Stimulated activated CD8-positive, alpha-beta memory T cell treated with anti-CD3 and anti-CD28 coated beads, Interleukin-7, amount 100 ng/mL, for 24 hours (primary cell): ENCODE results near the gene CNOT9.
A peak's percentile ranks its signal among the peaks of the same experiment; 100 is the strongest.
"Not testable (repeated sequence)": the region's sequence is repeated elsewhere in the genome, so short reads cannot be mapped to it uniquely, and the experiment has no call there.

Source experiments
- DNase-seq: peaks from one replicate; pipeline ENCODE4 v3.0.0-alpha.2; 2020; ENCODE audit warnings: low read depth

CNOT9 gene, protein sequence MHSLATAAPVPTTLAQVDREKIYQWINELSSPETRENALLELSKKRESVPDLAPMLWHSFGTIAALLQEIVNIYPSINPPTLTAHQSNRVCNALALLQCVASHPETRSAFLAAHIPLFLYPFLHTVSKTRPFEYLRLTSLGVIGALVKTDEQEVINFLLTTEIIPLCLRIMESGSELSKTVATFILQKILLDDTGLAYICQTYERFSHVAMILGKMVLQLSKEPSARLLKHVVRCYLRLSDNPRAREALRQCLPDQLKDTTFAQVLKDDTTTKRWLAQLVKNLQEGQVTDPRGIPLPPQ

DNA sequence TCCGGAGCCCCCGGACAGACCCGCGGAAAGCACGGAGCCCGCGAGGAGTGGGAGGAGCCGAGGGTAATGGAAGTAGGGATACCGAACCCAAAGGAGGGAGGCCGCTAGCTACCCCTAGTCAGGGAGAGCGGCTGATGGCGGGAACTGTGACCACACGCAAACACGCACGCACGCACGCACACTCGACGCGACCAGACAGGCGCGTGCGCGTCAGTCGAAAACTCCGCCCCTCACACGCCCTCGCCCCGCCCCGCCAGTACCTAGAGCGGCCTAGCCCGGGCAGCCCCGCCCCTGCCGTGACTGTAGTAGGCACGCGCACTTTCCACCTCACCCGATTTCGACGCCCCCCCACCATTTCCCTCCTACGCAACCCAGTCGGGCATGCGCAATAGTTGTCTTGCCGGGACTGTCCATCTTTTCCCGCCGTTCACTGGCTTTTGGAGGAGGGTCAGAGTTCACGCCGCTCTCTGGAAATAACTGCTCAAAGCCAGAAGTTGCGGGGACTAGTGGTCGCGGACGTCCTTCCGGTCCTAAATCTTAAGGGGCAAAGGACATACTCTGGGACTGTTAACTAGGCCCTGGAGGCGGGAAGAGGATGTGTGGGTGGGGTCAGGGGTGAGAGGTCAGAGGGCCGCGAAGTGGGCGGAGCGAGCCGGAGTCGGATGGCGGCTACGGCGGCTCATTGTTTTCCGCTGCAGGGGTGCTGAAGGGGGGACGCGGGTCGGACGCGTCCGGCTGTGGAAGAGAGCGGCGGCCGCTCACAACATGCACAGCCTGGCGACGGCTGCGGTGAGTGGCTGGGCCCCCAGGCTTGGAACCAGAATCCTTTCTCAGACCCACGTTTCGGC is at the start of gene CNOT9, which contains the start of gene USP37:
TSS of gene CNOT9 (plus strand) at position 650 of the 848 bp plus-strand sequence. CDS start at position 766, 116 bp downstream.
TSS of gene USP37 (minus strand) at position 162 of the 848 bp plus-strand sequence. CDS start 9,698 bp downstream, outside the sequence.
- DNase-seq = peak; percentile 100

DNA sequence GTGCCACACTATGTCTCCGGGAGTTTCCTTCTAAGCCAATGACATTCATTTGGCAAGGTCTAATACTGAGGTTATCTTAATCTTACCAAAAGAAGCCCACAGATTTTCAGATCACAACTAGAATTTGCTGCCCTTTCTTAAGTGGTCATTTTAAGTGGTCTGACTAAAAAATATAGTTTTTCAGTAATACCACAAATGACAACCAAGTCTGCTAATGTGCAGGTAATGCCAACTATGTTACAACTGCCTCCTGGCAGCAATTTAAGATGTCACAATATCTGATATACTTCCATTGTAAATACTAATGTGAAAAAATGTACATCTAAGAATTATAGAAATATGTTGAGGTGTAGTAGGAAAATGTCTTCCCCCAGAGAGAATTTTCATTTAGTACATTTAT is 49.8 kb upstream of the CNOT9 start:
- DNase-seq = no peak

DNA sequence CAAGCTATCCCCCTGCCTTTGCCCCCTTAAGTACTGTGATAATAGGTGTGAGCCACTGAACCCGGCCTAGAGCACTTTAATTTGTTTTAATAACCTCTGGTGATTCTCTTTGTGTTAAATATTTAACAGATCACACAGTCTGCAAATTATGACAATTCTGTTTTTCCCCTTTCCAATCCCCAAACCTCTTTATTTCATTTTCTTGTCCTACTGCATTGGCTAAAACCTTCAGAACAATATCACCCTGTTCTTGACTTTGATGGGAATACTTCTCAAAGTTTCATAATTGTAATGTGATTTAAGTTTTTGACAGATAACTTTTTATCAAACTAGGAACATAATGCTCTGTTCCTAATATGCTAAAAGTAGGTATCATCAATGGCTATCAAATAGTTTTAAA is 45.0 kb upstream of the CNOT9 start:
- no peak for DNase-seq

DNA sequence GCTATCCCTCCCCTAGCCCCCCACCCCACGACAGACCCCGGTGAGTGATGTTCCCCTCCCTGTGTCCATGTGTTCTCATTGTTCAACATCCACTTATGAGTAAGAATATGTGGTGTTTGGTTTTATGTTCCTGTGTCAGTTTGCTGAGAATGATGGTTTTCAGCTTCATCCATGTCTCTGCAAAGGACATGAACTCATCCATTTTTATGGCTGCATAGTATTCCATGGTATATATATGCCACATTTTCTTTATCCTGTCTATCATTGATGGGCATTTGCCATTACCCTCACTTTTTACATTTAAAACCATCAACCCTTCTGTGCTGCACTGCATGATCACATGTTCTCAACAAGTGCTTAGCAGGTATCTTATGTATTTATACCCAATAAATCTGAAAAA is 40.2 kb upstream of the CNOT9 start:
- not testable (repeated sequence) for DNase-seq

DNA sequence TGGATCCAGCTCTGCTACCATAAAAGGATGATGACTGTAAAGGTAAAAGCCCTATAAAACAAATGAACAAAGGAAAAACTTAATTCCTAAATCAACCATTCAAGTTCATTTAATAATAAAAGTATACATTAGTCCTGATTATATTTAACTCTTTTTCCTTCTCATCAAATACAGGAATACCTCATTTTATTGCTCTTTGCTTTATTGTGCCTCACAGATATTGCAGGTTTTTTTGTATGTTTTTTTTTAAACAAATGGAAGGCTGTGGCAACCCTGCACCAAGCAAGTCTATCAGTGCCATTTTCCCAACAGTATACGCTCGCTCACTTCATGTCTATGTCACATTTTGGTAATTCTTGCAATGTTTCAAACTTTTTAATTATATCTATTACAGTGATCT is 38.6 kb upstream of the CNOT9 start:
- DNase-seq = no peak

DNA sequence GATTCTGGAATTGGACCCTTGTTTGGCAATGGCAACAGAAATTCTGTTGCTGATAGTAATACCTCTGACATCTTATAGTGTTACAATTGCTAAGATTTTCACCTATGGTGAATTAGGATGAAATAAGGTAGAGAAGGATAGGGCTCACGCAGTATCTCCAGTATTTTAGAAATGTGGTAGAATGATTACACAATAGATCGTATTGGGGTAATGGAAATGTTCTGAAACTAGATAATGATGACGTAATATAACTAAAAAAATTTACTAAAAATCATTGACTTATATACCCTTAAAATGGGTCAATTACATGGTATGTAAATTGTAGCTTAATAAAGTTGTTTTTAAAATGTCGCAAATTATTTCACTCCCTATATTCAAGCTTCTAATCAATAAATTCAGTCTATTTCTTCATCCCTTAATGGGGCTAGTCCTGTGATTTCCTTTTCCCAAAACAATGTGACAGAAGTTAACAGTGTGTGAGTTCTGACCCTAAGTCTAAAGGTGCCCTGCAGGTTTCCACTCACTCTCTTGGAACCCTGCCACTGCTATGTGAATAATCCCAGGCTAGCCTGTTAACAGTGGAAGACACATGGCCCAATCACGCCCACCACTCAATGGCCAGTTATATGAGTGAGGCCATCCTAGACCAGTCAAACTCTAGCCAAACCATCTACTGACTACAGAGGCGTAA is 31.7 kb upstream of the CNOT9 start:
- no peak for DNase-seq

DNA sequence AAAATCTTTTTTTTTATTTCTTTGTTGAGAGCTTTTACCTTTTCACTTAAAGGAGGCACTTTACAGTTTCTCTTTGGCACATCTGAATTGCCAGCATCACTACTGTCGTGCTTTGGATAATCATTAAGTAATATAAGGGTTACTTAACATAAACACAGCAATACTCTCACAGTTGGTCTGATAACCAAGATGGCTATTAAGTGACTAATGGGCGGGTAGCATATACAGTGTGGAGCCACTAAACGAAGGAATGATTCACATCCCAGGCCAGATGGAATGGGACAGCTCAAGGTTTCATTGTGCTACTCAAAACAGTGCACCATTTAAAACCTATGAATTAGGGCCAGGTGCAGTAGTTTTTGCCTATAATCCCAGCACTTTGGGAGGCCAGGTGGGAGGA is 28.6 kb upstream of the CNOT9 start:
- DNase-seq = no peak

DNA sequence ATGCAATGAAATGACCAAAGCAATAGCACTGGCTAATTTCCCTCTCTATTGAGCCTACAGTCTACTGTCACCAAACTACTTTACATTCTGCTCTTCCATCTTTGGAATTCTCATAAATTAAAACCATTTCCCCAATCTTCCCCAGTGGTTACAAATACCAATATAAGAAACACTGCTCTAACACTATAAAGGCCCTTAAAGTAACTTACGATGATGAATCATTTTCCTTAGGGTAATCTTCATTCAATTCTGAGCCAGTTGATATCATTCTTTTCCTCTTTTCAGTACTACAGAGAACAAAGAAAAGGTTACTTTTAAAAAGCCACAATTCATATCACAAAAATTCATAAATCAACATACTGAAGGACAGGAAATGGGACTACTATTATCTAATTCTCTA is 22.6 kb upstream of the CNOT9 start:
- no peak for DNase-seq

DNA sequence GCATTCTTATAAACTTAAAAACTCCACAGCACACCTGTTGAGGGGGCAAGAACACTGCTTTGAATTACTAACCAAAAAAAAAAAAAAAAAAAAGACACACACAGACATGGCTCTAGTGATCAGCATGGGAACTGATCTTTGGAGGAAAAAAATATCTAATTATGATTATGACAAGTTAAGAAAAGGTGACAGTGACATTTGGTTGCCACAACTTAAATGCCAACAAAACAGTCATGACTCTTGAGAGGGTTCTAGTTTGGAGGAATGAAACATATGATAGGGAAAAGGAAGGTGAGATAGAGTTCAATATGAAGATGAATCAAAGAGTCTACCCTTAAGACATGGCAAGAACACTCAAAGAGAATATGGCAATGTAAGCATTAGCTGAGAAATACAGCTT is 21.1 kb upstream of the CNOT9 start:
- DNase-seq = no peak

DNA sequence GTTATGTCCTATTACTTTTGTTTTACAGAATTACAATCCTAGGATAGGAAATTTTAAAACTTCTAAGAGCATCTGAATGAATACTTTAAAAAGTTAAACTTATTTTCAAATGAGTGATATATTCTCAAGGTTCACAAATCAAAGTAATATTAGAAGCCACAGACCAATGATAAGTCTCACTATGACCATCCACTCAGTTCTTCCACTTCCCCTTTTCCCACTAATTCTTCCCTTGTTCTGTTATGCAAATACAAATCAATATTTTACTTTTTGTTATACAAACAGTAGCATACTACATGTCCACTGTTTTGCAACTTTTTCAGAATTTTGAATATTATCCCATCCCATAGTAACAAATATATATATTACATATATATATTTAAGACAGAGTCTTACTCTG is 20.7 kb upstream of the CNOT9 start:
- no peak for DNase-seq

DNA sequence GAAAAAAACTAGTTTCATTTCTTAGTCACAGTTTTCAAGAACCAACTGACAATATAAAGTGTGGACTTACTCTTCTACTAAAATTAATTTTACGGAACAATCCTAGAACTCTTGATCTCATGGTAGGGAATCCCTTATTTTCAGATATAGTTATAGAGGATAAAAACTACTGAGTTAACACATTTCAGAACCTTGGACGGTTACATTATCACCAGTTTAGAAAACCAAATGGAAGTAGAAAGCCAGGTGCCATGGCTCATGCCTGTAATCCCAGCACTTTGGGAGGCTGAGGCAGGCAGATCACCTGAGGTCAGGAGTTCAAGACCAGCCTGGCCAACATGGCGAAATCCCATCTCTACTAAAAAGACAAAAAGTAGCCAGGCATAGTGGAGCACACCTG is 14.4 kb upstream of the CNOT9 start:
- not testable (repeated sequence) for DNase-seq

DNA sequence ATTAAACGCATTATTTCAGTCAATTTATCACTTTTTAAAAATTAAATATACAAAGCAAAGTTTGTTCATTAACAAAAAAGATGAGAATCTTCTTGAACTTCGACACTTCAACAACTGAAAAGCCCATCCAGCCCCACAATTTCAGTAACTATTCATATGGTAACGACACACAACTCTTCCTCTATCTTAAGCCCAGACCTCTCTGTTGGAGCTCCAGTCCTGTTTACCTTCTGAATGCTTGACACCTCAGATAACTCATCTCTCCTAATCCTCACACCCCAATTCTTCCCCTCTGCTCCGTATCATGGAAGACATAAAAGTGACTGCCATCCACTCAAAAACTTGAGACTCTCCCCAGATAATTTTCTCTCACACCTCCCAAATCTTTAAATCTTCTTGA is 13.1 kb upstream of the CNOT9 start:
- no peak for DNase-seq

DNA sequence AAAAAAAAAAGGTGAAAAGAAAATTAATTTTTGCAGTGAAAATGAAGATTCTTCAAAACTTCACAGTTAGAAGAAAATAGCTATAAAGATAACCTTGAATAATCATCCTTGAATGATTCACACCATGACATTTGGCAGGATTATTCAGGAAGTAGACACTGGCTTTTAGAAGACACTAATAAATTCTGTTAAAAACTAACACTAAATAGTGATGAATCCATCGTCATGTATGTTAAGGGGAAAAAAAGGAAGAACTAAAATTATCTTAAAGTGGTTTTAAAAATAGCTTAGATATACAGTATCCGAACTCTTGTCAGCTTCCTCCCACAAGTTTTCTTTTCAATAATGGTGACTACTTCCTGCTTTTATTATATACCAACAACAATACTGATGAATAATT is 10.7 kb upstream of the CNOT9 start:
- DNase-seq = no peak

DNA sequence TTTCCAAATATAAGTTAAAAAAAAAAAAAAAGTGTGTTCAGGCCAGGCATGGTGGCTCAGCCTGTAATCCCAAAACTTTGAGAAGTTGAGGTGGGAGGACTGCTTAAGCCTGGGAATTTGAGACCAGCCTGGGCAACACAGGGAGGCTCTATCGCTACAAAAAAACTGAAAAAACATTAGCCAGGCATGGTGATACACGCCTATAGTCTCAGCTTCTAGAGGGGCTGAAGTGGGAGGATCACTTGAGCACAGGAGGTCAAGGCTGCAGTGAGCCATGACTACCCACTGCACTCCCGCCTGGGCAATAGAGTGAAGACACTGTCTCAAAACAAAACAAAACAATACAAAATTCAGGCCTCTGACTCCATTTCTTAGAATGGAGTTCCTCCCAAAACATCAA is 9.7 kb upstream of the CNOT9 start:
- no peak for DNase-seq

DNA sequence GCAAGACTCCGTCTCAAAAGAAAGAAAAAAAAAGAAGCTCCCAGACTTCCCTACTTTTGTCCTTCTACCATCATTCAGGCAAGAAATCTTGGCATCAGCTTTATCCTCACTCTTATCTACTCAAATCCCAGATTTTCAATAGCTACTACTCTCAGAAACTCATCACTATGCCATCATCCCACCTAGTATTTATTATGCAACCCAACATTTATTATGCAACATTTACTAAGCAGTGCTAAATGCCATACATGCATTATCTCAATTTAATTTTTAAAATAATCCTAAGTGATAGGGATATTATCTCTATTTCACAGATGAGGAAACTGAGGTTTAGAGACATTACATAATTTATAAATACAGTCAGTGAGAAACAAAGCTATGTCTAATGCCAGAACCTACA is 4.6 kb upstream of the CNOT9 start:
- DNase-seq = no peak

DNA sequence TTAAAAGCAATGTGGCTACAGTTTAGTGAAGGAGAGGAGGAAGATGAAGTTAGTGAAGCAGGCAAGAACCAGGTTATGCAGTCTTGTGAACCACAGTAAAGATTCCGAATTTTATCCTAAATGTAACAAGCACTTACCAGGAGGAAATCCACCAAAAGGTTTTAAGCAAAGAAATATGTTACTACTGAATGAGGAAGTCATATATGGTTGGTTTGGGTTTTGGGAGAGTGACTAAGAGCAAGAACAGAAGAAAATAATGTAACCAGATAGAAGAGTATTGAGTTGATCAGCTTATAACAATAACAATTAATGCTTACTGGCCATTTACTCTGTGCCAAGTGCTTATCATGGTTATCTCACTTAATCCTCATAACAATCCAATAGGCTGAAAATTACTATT is 2.3 kb upstream of the CNOT9 start:
- no peak for DNase-seq

DNA sequence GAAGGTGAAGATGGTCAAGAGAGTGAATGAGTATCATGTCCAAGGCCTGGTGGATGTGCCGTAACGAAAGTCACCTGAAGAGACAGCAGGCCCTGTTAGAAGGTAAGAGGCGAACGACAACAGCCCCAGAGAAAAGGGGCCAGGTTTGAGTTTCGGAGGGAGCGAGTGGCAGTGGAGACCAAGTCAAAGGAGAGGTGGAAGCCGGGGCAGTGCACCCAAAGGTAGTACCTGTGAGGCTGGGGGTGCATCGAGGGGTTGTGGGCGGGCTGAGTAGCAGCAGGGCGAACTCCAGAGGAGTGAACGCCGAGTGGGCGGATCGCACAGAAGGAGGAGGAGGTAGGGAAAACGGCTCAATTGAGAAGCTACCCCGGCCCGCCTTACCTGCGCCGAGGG is 846 bp upstream of the CNOT9 start:
- DNase-seq = no peak

DNA sequence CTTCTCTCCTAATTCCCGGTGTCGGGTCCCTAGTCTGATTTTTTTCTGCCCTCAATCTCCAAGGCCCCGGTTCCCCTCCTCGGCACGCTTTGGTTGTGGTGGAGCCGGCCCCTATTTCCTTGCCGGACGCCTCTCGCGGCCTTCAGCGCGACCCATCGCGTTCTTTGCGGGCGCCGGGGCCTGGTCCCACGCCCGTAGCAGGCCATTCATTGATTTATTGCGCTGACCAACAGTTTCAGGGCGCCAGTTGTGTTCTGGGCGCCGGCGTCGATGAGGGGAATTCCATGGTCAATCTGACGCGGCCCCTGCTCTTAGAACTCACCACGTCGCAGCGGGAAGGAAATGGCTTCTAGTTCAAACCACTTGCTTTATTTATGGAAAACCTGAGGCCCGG is 396 bp downstream of the CNOT9 start:
- peak; percentile 27 for DNase-seq

DNA sequence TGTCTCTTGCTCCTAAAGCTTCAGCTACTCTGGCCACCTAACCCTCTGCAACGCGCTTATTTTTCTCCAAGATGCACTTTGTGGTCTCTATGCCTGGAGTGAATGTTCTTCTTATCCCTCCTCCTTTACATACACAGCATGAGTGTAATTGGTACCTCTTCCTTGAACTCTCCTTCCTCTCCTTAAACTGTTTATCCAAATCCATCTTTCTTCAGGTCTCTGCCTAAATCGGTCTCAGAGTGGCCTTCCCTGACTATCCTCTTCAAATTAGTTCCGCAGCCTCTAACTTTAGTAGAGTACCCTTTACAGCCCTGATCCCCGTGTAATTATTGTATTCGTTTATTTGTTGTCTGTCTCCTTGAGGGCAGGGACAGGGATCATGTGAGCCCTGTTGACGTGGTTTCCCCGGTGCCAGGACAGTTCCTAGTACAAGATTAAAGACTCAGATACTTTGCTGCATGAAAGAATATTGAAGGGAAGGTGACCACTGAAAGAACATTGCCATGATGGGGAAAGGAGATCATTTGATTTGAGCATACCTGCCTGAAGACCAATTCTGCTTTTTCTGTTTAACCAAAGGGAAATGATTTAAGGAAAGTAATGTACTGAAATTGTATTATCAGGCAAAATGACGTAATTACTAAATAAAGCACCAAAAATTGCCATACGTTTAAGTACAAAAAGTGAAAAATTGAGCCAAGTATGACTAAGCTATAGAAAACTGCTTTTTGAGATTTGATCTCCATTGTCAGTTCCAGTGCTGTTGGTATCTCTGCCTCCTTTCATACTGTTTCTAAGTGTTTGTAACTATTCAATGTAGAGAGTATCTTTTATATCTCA is 1.2 kb downstream of the CNOT9 start:
- no peak for DNase-seq

DNA sequence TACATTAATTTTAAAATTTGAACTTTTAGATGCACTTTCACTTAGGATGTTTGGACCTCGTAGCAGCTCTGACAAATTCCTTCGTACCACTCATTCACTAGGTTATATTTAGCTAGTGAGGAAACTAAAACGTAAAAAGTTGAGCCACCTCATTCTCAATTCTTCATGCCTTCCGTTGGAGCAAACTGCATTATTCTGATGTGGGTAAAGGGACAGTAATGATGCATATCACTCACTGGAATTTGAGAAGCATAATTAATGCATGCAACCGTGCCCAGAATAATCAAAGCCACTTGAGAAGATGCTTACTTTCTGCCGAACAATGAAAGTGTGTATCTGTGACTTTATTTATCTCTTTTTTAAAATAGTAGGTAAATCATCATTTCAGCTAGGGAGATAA is 2.2 kb downstream of the CNOT9 start:
- DNase-seq = no peak

DNA sequence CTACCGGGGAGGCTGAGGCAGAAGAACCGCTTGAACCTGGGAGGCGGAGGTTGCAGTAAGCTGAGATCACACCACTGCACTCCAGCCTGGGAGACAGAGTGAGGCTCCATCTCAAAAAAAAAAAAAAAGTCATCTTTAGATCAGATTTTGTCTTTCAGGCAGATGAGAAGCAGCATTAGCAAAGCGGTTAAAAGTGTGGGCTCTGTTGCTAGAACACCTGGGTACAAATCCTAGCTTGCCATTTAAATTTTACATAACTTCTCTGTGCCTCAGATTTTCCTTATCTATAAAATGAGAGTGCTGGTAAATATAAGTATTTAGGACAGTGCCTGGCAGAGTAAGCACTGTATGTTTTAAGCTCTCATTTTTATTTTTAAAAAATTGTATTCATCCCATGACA is 8.2 kb downstream of the CNOT9 start:
- no peak for DNase-seq
